Activated CD4-positive, alpha-beta T cell treated with anti-CD3 and anti-CD28 coated beads, Interleukin-2, amount 10 ng/mL, durations not matched to agents 24 days and 14 days (primary cell): ENCODE data around the gene CELF4. TPM values are rescaled to one million over a fixed set of nuclear protein-coding genes. Genes with fewer than 3 reads are reported as not detected.

Source experiments
- DNase-seq: peaks from one replicate; pipeline ENCODE4 v3.0.0; 2022
- H3K27ac Mint-ChIP-seq: one replicate; pipeline ENCODE4 v1.8.0; 2022; ENCODE audit warnings: mild to moderate bottlenecking, mixed read lengths
- H3K27me3 Mint-ChIP-seq: one replicate; pipeline ENCODE4 v1.8.0; 2022; ENCODE audit warnings: mixed read lengths
- H3K36me3 Mint-ChIP-seq: one replicate; pipeline ENCODE4 v1.8.0; 2022; ENCODE audit warnings: low read depth, mild to moderate bottlenecking, mixed read lengths
- H3K4me1 Mint-ChIP-seq: one replicate; pipeline ENCODE4 v1.8.0; 2021; ENCODE audit warnings: mixed read lengths
- H3K4me3 Mint-ChIP-seq: one replicate; pipeline ENCODE4 v1.8.0; 2022; ENCODE audit warnings: mild to moderate bottlenecking, moderate library complexity, mixed read lengths
- H3K9me3 Mint-ChIP-seq: one replicate; pipeline ENCODE4 v1.8.0; 2021; ENCODE audit warnings: mixed read lengths
- intact Hi-C: fragments of 100-400 bp; cut with micrococcal nuclease; formaldehyde crosslinking; loops from one replicate; pipeline ENCODE4 v1.15.1; 2023
- total RNA-seq: library from RNA; stranded (reverse); gene quantifications from 2 replicates; pipeline ENCODE4 v1.2.3, GENCODE V29; 2022

CELF4 gene
- total RNA-seq, 1 donor from 2014 or later: not detected

DNA sequence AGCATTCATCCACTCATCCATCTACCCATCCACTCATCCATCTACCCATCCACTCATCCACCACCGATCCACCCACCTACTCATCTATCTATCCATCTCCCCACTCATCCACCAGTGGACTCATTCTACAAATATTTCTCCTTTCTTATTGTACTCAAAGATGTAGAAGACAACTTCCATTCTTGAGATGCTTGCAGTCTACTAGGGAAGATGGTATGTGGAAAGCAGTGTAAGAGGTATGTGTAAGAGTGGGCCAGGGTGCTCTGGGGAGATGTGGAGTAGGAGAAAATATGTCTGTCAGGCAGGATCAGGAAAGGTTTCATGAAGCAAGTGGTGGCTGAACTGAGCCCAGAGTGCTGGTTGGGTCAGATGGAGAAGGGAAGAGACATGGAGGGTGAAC is 150.8 kb downstream of the CELF4 start:
- H3K9me3 Mint-ChIP-seq: no peaks in the 10 kb centered on the region
- H3K4me3 Mint-ChIP-seq: no peak overlapping the region
- H3K36me3 Mint-ChIP-seq: no peaks in the 10 kb centered on the region
- no peaks in the 10 kb centered on the region for H3K27me3 Mint-ChIP-seq
- H3K27ac Mint-ChIP-seq: no peak overlapping the region
- no peak for DNase-seq
- intact Hi-C loops: no loop called here
- H3K4me1 Mint-ChIP-seq: no peaks in the 10 kb centered on the region

- DNase-seq: no peak
- H3K36me3 Mint-ChIP-seq: no peaks in the 10 kb centered on the region
- no peak overlapping the region for H3K4me3 Mint-ChIP-seq
- H3K9me3 Mint-ChIP-seq: no peaks in the 10 kb centered on the region
- intact Hi-C loops: no loop called here
- no peaks in the 10 kb centered on the region for H3K4me1 Mint-ChIP-seq
- no peak overlapping the region for H3K27ac Mint-ChIP-seq
- H3K27me3 Mint-ChIP-seq: no peaks in the 10 kb centered on the region
Observed at GRCh38 chr18:37412829-37413228, 152.8 kb downstream of the CELF4 start.

DNA sequence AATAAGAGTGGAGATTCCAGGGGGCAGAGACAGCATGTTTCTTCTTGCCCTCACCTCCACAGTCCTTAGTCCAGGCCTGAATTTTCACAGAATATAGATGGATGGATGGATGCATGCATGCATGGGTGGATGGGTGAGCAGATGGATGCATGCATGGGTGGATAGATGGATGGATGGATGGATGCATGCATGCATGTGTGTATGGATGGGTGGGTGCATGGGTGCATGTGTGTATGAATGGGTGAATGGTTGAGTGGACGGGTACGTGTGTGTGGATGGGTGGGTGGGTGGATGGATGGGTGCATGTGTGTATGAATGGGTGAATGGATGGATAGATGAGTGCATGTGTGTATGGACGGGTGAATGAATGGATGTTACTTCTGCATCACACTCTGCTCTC is 153.3 kb downstream of the CELF4 start:
- no peak overlapping the region for H3K27ac Mint-ChIP-seq
- H3K27me3 Mint-ChIP-seq: no peaks in the 10 kb centered on the region
- no peaks in the 10 kb centered on the region for H3K9me3 Mint-ChIP-seq
- intact Hi-C loops: no loop called here
- no peaks in the 10 kb centered on the region for H3K4me1 Mint-ChIP-seq
- H3K4me3 Mint-ChIP-seq: no peak overlapping the region
- DNase-seq: no peak
- no peaks in the 10 kb centered on the region for H3K36me3 Mint-ChIP-seq

GRCh38 chr18:37409878-37410277 is 155.7 kb downstream of the CELF4 start:
- Mint-ChIP-seq H3K9me3 (no peaks in the 10 kb centered on the region), H3K4me1 (no peaks in the 10 kb centered on the region), H3K27ac (no peak overlapping the region), H3K36me3 (no peaks in the 10 kb centered on the region), H3K27me3 (no peaks in the 10 kb centered on the region), H3K4me3 (no peak overlapping the region)
- intact Hi-C loops: no loop called here
- no peak for DNase-seq

DNA sequence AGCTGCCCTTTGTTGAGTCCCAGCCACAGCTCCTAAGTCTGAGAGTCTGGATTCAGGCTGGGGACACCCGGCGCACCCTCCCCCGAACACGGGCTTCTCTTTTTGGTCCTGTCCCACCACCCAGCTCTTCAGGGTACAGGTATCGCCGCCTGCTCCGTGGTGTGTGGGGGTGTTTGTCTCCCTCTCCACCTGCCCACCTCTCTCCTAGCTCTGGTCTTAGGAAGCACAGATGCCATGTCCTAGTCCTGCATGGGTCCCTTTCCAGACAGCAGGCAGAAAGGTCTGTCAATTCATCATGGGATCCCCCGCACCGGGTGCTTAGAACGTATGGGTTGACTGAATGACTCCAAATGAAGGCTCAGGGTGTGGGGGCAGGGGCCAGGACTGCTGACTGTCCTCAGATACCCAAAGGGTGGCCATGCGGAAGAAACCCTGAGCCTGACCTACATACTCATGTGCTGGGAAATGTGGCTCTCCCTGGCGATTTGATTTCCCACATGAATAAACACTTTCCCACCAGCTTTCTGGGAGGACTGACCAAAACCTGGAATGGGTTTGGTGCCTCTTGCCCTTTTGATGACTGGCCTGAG is 156.8 kb downstream of the CELF4 start:
- Mint-ChIP-seq H3K27ac (no peak overlapping the region), H3K9me3 (no peaks in the 10 kb centered on the region)

DNA sequence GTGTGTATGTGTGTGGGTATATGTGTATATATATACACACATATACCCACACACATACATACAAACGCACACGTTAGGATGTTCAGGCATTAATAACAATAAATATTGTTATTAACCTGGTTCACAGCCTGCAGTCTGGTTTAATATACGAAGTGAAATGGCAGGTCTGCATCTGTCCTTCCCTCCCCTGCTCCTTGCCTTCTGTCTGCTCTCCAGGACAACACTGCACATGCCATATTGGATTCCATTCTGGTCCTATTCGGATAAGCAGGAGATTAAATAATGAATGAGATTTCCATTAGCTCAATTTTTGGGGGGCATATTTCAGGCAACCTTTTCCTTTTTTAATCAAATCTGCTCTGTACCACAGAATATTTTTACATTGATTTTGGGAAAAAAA is 158.0 kb downstream of the CELF4 start:
- Mint-ChIP-seq H3K4me1 (no peaks in the 10 kb centered on the region), H3K4me3 (no peak overlapping the region), H3K9me3 (no peaks in the 10 kb centered on the region), H3K27me3 (no peaks in the 10 kb centered on the region), H3K36me3 (no peaks in the 10 kb centered on the region), H3K27ac (no peak overlapping the region)
- intact Hi-C loops: no loop called here
- no peak for DNase-seq

More for the DNA sequence above, 156.8 kb downstream of the CELF4 start:
- H3K27me3 Mint-ChIP-seq: no peaks in the 10 kb centered on the region
- H3K4me1 Mint-ChIP-seq: no peaks in the 10 kb centered on the region
- H3K4me3 Mint-ChIP-seq: no peak overlapping the region
- no peaks in the 10 kb centered on the region for H3K36me3 Mint-ChIP-seq
- intact Hi-C loops: no loop called here
- DNase-seq: no peak

GRCh38 chr18:37405772-37406171 is 159.8 kb downstream of the CELF4 start:
- Mint-ChIP-seq H3K27me3 (no peaks in the 10 kb centered on the region), H3K27ac (no peak overlapping the region), H3K9me3 (no peaks in the 10 kb centered on the region), H3K36me3 (no peaks in the 10 kb centered on the region), H3K4me1 (no peaks in the 10 kb centered on the region), H3K4me3 (no peak overlapping the region)
- DNase-seq: no peak
- intact Hi-C loops: no loop called here

DNA sequence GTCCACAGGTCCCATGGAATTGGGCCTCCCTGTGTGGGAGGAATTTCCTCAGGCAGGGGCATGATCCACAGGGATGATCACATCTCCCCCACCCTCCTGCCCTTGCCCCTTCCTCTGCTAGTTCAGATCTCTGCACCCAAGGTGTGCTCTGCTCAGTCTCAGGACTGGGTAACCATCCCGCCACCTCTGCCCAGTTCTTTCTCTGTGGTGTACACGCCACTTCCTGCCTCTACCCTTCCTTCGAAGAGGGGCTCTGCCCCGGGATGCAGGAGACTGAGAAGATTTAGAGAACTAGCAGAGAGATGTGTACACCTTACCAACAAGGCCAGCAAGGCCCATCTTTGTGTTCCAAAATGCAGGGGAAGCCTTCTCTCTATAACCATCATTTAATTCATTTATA is 160.4 kb downstream of the CELF4 start:
- H3K27ac Mint-ChIP-seq: no peak overlapping the region
- H3K9me3 Mint-ChIP-seq: no peaks in the 10 kb centered on the region
- no peak for DNase-seq
- H3K4me1 Mint-ChIP-seq: no peaks in the 10 kb centered on the region
- intact Hi-C loops: no loop called here
- no peak overlapping the region for H3K4me3 Mint-ChIP-seq
- H3K27me3 Mint-ChIP-seq: no peaks in the 10 kb centered on the region
- H3K36me3 Mint-ChIP-seq: no peaks in the 10 kb centered on the region

DNA sequence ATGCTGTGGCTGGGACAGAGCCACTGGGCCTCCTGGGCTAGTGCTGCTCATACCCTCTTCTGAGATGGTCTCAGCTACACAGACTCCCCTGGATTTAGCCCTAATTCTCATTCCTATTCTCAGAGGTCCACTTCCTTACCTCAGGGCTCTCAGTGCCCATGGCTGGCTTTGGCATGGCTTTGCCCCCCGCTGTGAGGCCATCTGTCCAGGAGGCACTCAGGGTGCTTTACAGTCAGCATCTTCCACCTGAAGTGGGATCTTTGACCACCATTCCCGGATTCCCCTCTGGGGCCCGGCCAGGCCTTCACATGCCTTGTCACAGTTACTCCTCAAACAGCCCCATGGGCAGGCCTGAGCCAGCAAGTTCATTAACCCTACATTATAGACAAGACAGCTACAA is 161.8 kb downstream of the CELF4 start:
- intact Hi-C loops: no loop called here
- DNase-seq: no peak

GRCh38 chr18:37403100-37403781 is 162.4 kb downstream of the CELF4 start:
- no peaks in the 10 kb centered on the region for H3K9me3 Mint-ChIP-seq
- no peak for DNase-seq
- no peaks in the 10 kb centered on the region for H3K4me1 Mint-ChIP-seq
- no peaks in the 10 kb centered on the region for H3K36me3 Mint-ChIP-seq
- no peaks in the 10 kb centered on the region for H3K27me3 Mint-ChIP-seq
- intact Hi-C loops: no loop called here
- H3K4me3 Mint-ChIP-seq: no peak overlapping the region
- H3K27ac Mint-ChIP-seq: no peak overlapping the region

More for the DNA sequence above, 161.8 kb downstream of the CELF4 start:
- Mint-ChIP-seq H3K4me3 (no peak overlapping the region), H3K27me3 (no peaks in the 10 kb centered on the region), H3K4me1 (no peaks in the 10 kb centered on the region), H3K27ac (no peak overlapping the region), H3K9me3 (no peaks in the 10 kb centered on the region), H3K36me3 (no peaks in the 10 kb centered on the region)

- Mint-ChIP-seq H3K4me1 (no peaks in the 10 kb centered on the region), H3K27me3 (no peaks in the 10 kb centered on the region), H3K36me3 (no peaks in the 10 kb centered on the region), H3K27ac (no peak overlapping the region), H3K4me3 (no peak overlapping the region), H3K9me3 (no peaks in the 10 kb centered on the region)
- intact Hi-C loops: no loop called here
- no peak for DNase-seq
Observed at GRCh38 chr18:37402735-37403099, 162.9 kb downstream of the CELF4 start.

GRCh38 chr18:37400802-37401201 is 164.8 kb downstream of the CELF4 start:
- H3K36me3 Mint-ChIP-seq: no peaks in the 10 kb centered on the region
- peaks cover 2% of the 10 kb centered on the region for H3K27me3 Mint-ChIP-seq
- H3K27ac Mint-ChIP-seq: no peak overlapping the region
- intact Hi-C loops: no loop called here
- H3K4me1 Mint-ChIP-seq: no peaks in the 10 kb centered on the region
- no peaks in the 10 kb centered on the region for H3K9me3 Mint-ChIP-seq
- no peak overlapping the region for H3K4me3 Mint-ChIP-seq
- DNase-seq: no peak

DNA sequence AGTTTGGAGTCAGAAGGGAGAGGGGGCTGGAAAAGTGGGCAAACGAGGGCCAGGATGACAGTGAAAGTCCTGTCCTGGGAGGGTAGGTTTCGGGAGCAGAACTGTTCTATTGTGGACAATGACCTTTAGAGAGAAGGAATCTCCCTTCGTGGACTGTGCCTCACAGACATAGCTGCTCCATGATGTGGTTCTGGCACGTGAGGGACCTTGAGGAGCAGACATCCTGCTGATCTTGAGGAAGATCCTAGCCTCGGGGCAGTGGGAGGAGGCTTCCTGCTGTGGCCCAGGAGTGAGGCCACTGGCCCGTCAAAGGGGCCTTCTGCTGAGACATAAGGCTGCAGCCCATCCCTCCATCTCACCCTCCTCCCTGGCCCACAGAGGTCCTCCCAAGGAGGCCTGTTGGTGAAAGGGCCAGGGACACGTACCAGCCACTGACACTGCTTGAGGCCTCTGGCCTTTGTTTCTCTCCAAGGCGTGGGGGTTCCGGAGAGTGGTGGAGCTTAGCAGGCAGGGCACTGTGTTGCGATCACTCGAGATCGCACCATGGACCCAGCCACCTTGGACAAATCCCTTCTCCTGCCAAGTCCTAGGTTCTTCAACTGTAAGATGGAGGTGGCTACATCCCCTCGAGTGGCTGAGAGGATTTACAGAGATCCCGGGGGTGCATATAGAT is 167.2 kb downstream of the CELF4 start:
- Mint-ChIP-seq H3K4me3 (no peak overlapping the region), H3K4me1 (no peaks in the 10 kb centered on the region), H3K36me3 (no peaks in the 10 kb centered on the region), H3K9me3 (no peaks in the 10 kb centered on the region), H3K27ac (no peak overlapping the region), H3K27me3 (peaks cover 12% of the 10 kb centered on the region)
- DNase-seq: no peak
- intact Hi-C loops: no loop called here

- intact Hi-C loops: no loop called here
- Mint-ChIP-seq H3K9me3 (no peaks in the 10 kb centered on the region), H3K4me3 (no peak overlapping the region), H3K36me3 (no peaks in the 10 kb centered on the region), H3K27me3 (peaks cover 17% of the 10 kb centered on the region), H3K27ac (no peak overlapping the region), H3K4me1 (no peaks in the 10 kb centered on the region)
- DNase-seq: no peak
Observed at GRCh38 chr18:37397814-37398213, 167.8 kb downstream of the CELF4 start.
